ENCODE data around the gene SLC10A3. TPM values are rescaled to one million over a fixed set of nuclear protein-coding genes. Genes with fewer than 3 reads are reported as not detected.
"Not testable (repeated sequence)": the region's sequence is repeated elsewhere in the genome, so short reads cannot be mapped to it uniquely, and the experiment has no call there.

SLC10A3 gene
- polyA plus RNA-seq, 1 donor: 15.2 TPM

DNA sequence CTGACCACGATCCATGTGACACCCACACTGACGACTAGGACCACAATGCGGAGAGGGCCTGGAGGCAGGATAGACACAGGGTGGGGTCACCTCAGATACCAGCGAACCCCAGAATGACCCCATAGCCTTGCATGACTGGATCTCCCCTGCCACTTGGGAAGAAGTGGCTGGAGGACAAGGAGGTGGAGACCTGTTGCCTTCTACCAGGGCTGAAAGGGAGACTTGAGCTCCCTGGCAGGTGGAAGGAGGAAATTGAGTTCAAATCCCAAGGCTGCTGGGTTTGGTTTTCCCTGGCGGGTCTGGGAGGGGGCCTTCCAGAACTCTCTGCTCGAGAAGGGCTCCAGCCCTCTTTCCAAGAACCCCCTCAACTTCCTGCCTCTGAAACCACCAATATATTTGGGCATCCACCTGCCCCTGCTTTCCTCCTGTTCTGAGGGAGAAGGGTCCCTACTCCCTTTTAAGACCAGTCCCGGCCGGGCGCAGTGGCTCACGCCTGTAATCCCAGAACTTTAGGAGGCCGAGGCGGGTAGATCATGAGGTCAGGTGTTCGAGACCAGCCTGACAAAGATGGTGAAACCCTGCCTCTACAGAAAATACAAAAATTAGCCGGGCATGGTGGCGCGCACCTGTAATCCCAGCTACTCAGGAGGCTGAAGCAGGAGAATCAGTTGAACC is 22.6 kb upstream of the SLC10A3 start:
- DNase-seq: no peak

DNA sequence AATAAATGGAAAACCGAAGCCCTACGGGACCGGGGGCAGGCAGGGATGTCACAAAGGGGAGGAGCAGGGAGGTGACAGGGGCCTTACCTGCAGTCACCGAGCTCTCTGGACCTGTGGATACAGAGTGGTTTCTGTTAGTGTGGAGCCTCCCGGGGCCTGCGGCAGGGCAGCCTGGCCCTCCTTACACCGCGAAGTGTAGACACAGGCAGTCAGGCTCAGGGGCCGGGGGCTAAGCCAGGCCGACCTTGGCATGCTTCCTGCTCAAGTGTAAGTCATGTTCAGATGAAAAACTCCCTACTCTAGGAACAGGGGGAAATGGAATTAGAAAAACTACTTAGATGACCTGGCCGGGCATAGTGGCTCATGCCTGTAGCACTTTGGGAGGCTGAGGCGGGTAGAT is 21.3 kb upstream of the SLC10A3 start:
- no peak for DNase-seq

DNA sequence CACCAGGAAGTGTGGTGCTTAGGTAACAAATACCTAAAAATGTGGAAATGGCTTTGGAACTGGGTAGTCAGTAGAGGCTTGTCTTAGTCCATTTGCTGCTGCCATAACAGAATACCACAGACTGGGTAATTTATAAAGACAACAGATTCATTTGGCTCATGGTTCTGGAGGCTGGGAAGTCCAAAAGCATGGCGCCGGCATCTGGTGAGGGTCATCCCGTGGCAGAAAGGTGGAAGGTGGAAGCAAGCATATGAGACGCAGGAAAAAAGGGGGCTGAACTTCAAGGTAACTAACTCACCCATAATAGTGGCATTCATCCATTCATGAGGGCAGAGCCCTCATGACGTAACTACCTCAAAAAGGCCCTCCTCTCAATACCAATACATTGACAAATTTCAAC is 19.0 kb upstream of the SLC10A3 start:
- DNase-seq: no peak

DNA sequence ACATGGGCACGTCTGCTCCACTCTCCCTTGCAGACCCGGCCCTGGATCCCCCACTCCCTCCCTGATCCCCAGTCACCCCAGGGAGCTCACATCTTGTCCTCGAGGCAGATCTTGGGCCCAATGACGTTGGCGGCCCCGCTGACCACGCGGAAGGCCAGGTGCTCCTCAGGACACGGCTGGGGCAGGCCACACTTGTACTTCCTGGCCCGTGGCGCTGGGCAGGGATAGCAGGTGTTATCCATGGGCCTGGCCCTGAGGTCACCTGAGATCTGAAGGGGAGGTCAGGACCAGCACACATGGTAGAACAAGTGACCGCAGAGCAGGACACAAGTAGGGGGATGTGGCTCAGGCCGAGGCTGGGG is 17.9 kb upstream of the SLC10A3 start:
- DNase-seq: no peak

DNA sequence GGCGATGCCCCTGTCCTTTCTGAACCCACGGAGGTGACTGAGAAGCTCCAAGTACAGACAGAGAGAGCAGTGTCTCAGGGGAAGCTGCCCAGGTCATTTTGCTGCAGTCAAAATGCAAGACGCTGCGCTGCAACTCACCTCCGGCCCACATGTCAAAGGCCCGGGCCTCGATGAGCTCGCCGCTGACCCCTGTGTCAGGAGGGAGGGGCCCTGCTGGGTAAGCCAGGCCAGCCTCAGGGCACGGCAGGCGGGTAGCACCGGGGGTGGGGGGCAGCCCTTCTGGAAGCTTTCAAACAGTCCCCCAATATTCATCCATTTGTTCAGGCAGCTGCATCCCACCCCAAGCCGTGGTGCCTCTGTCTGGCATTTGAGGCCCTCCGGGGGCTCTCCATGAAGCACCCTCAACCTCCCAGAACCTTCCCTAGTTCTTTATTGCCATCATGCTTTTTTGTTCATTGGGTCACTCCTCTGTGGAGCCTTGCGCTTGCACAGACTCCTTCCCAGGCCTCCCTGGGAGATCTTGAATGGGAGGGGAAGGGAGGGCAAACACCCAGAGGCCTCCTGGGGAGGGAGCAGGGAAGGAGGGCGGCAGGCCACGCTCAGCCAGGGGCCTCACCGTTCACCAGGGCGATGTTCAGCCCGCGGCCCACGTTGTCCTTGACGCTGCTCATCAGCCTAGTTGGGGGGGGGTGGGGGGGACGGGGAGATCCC is 17.4 kb upstream of the SLC10A3 start:
- no peak for DNase-seq

DNA sequence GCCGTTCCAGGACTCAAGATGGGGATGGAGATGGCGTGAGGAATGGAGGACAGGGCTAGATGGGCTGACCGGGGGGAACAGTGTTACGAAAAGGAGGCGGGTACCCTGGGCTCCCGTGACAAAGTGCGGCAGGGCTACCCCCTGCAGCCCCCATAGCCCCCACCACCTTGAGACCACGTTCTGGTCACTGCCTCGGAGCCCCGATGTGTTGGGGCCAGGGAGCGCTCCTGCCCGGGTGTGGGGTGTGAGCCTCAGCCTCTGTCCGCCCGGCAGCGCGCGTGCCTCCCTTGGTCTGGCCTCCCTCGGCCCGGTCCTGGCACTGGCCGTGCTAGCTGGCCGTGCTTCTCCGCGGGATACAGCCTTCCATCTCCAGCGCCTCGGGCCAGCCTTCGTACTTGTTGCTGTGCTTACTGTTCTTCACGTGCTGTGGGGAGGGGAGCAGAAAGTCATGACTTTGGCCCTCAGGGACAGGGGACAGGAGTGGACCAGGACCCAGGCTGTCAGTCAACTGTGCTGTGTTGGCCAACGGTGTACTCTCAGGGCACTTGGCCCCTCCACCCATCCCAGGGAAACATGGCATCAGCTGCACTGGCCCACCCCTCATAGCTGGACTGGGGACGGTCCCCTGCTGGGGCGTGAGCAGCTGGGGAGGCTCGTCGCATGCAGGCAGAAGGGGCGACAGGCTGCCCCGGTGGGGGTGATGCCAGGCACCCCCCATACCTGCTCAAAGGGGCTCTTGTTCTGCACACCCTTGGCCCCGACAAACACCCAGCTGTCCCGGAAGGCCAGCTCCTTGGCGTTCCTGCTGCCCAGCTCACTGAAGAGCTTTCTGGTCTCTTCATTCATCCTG is 16.3 kb upstream of the SLC10A3 start:
- DNase-seq: no peak

DNA sequence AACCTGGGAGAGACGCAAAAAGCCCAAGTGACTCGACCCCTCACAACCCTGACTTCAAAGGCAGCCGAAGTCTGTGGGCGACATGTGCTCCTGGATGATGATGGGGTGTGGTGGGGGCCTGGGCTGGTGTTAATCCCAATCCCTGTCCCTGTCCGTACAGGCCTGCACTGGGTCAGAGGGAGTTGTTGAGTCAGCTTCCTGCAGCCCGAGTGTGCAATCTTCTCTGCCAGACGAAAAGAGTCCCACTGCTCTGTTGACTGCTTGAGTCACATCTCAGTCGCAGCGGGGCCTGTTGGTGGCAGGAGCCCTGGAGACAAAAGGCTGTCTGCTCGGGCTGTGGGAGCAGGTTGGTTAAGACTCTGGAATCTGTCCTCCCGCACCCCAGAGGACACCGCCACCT is 15.3 kb upstream of the SLC10A3 start:
- DNase-seq: no peak

DNA sequence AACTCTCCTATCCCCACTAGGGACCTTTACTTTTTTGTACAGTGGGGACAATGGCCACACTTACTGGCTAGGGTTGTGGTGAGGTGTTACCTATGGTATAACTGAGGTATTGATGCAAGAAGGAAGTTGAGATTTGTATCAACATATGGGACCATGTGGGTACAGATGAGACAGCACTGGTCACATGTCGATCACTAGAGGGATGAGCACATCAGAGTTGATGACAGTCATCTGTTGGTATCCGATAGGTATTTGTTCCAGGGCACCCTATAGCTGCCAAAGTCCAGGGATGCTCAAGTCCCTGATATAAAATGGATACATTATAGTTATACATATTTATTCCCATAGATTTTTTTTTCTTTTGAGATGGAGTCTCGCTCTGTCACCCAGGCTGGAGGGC is 12.6 kb upstream of the SLC10A3 start:
- DNase-seq: no peak

DNA sequence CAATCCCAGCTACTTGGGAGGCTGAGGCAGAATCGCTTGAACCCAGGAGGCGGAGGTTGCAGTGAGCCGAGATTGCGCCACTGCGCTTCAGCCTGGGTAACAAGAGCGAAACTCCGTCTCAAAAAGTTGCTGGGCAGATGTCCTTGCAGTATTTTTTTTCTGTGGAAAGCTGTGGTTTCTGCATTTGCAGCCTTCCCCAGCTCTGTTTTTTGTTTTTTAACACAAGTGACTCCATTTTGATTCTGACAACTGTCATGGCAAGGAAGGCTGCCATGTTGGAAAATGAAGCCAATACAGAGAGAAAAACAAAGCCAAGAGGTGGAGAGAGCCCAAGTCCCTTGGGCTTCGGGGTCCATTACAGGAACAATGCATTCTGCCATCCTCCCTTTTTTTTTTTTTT is 11.7 kb upstream of the SLC10A3 start:
- DNase-seq: no peak

DNA sequence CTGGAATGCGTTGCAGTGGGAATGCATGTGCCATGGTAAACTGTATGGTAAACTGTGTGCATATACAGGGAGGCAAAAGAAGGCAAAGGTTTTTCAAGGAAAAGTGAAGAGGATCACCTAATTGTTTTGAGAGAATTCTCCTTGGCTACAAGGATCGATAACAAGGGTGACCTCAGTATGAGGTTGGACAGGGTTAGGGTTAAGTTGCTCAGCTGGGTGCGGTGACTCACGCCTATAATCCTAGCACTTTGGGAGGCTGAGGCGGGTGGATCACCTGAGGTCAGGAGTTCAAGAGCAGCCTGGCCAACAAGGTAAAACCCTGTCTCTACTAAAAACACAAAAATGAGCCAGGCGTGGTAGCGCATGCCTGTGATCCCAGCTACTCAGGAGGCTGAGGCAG is 11.0 kb upstream of the SLC10A3 start:
- not testable (repeated sequence) for DNase-seq

DNA sequence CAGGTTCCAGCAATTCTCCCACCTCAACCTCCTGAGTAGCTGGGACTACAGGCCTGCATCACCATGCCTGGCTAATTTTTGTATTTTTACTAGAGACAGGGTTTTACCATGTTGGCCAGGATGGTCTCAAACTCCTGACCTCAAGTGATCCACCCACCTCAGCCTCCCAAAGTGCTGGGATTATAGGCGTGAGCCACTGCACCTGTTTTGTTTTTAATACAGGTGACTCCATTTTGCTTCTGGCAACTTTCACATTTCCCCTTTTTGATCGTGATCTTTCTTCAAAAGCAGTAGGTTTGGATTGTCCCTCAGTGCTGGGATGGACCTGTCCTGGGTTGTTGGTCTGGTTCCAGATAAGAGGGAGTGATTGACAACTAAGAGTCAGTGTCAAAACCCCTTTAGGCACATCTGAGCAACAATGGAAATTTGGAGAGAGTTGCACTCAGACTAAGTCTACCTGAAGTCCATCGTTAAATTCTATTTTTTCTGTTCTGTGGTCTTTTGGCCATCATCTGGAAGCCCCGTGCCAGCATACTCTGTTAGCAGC is 6.2 kb upstream of the SLC10A3 start:
- not testable (repeated sequence) for DNase-seq

DNA sequence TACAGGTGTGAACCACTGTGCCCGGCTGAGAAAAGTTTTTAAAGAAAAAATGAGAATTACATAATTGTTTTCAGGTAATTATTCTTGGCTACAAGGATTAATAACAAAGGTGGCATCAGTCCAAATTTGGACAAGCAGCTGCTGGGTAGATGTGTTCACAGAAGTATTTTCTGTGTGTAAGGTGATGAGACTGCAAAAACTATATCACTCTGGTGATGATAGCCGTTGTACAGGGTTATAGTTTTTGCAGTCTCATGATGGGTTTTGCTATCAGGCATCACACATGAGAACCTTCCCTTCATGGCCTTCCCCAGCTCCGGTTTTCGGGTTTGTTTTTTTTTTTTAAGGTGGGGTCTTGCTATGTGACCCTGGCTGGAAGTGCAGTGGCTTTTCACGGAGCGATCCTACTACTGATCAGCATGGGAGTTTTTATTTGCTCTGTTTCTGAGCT is 5.1 kb upstream of the SLC10A3 start:
- no peak for DNase-seq

DNA sequence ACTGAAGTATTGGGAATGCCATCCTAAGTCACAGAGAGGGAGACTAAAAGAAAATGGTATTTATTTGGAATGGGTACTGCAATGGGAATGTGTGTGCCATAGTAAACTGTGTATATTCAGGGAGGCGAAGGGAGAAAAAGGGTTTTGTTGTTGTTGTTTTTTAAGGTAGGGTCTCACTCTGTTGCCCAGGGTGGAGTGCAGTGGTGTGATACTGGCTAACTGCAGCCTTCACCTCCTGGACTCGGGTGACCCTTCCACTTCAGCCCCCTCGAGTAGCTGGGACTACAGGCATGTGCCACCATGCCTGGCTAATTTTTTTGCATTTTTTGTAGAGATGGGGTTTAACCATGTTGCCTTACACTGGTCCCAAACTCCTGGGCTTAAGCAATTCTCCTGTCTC is 4.3 kb upstream of the SLC10A3 start:
- no peak for DNase-seq

DNA sequence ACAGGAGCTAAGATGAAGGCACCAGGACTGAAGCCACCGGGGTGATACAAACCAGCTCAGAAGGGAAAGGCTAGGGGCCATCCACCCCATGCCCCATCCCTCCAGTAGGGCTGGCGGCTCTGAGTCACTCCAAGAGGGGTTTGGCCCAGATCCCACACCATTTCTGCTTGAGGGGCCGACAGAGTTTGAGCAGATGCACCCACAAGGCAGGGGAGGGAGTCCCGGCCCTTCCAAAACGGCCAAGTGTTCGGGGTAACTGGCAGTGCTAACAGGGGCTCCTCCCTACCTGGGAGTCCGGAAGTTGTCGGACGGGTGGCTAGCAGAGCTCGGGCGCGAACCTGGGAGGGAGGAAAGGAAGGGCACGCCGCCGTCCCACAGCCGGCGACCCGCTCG is 412 bp downstream of the SLC10A3 start:
- no peak for DNase-seq

DNA sequence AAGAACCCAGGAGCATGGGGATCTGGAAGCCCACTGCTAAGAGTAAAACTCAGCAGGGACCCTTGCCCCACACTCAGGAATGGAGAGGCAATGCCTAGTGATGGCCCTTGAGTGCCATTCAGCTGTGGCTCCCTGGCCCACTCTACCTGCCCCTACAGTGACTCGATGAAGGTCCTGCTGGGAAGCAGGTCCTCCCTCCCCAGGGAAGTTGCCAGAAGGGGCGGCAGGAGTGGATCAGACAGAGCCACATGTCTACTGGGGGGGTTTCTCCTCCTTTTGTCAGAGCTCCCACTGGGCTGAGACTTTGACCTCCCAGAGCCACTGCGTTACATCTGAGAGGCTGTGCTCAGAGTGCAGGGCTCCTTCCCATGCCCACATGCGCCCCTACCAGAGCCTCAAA is 1.2 kb downstream of the SLC10A3 start:
- no peak for DNase-seq

DNA sequence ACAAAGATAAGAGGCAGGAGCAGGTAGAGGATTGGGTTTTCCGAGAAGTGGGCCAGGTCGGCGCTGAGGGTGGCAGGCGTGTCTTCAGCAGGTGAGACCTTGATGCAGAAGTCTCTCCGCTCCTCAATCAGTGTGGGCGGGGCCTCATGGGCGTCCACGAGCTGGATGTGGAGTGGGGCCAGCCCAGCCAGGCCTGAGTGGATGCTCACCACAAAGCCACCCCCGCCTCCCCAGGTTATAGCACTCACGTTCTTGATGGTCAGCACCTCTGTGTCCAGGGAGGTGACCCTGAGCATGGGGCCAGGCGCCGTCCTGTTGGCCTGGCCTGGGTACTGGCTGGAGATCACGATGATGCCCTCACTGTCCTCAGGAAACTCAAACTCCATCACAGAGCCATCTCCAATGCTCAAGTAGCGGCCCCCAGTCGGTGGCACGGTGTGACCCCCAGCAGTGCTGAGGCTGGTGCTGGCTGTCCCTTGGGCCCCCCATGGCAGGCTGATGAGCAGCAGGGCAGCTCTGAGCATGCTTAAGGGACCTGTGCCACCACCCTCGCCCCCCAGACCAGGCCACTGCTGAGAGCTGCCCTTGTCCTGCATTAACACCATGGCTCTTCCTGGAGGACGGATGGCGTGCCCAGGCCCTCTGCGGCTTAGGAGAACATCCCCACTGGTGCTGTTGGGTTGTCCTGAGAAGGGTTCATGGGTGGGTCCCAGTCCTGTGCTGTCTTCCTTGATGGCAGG is 1.9 kb downstream of the SLC10A3 start:
- DNase-seq: no peak

DNA sequence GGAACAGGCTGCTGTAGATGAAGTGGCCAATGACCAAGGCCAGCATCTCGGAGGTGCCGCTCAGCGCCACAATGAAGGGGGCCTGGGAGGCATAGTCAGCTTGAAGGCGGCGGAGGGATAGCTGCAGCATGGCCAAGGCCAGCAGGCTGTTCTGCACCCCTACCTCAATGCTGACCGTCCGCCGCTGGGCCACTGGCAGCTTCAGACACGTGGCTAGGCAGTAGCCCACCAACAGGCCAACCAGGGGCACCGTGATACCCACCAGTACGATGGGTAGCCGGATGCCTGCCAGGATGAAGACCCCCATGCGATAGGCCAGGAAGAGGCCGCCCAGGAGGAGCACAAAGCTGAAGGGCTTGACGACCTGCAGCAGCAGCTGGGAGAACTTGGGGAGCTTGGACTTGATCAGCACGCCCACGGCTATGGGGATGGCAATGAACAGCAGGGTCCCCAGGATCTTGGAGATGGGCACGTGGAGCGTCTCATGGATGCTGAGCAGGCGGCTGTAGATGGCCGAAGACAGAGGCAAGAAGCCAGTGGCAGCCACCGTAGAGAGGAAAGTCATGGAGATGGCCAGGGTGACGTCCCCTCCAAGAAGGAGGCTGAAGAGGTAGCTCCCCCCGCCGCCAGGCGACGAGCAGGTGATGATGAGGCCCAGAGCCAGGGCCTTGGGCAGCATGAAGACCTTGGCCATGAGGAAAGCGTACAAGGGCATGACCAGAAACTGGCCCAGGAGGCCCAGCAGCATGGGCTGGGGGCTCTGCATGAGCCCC is 2.7 kb downstream of the SLC10A3 start:
- no peak for DNase-seq

DNA sequence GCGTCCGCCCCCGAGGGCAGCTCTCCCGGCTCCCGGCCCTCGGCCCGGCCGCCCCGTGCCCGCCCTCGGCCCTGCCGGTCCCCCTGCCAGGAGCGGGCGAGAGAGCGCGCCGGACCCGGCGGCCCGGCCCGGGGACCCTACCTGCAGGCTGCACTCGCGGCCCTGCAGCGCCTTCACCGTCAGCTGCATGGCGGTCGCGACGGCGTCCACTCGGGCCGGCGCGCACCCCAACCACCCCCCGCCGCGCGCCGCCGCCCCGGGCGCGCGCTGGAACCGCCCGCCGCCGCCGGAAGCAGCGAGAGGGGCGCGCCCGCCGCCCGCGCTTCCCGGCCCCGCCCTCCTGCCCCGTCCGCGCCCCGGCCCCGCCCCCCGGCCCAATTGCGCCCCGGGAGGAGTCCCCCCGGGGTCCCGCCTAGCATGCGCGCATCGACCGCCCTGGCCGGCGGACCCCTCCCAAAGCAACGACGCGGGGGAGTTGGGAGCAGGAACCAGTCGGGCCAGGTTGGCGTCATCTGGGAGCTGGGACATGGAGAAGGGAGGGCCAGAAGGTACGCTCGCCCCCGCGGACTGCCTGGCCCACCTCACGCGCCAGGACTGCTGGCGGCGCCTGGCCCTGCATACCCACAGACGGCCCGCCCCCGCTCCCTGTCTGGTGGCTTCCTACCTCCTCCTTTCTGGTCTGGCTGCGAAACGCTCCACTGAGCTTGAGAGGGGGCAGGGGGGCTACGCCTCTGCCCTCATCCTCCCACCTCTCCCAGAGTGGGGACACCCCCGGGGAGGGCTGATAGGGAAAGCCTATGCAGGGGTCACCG is 3.8 kb downstream of the SLC10A3 start, which contains the start of gene UBL4A:
Gene UBL4A (minus strand): TSS at position 220 of the 812 bp plus-strand sequence. CDS start 31 bp downstream, at position 189.
- DNase-seq: peak; percentile 70

DNA sequence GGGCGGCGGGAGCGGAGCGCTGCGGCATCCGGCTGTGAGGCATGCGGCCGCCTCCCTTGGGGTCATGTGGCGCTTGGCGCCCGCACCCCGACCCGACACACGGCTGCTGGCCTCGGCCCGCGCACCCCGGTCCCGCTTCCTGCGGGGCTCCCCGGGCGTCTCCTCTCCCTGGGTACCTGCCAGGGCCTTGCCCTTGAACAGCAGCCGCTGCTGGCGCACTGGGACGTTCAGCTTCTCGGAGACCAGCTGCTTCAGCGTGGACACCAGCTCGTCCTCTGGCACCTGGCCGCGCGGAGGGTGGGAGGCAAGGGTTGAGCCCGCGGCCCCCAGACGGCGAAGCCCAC is 4.4 kb downstream of the SLC10A3 start:
- no peak for DNase-seq

Data from left kidney (tissue), 2 donors.